Measurements from ENCODE around the gene CEACAM19. TPM values are rescaled to one million over a fixed set of nuclear protein-coding genes. Genes with fewer than 3 reads are reported as not detected.

CEACAM19 gene
- total and polyA plus RNA-seq, 9 donors = 2.2 to 10.0 (median 5.4) TPM

GRCh38 chr19:44675521-44675920 is 4.2 kb downstream of the CEACAM19 start:
- intact Hi-C loops (cut with DNase I) = no loop called here
- H3K27me3 ChIP-seq = no peaks in the 10 kb centered on the region
- H3K36me3 ChIP-seq = no peaks in the 10 kb centered on the region
- no peaks in the 10 kb centered on the region for H3K9me3 ChIP-seq
- no peak for DNase-seq
- TF ChIP-seq POLR2A (IDR thresholded peaks at IDR 0.05) = no peak
- H3K27ac ChIP-seq = no peak overlapping the region
- H3K4me1 ChIP-seq (ENCODE audit: insufficient read depth) = no peaks in the 10 kb centered on the region
- no peak overlapping the region for H3K4me3 ChIP-seq
- WGBS, 3 donors = 79 to 86% (median 82%) methylated on average over 6 of the region's 6 CpGs

GRCh38 chr19:44677019-44677811 is 5.9 kb downstream of the CEACAM19 start:
- Histone ChIP-seq H3K27ac (no peak overlapping the region), H3K27me3 (no peaks in the 10 kb centered on the region), H3K4me3 (no peak overlapping the region), H3K4me1 (ENCODE audit: insufficient read depth) (no peaks in the 10 kb centered on the region), H3K9me3 (no peaks in the 10 kb centered on the region), H3K36me3 (no peaks in the 10 kb centered on the region)
- 59 to 60% (median 60%) methylated on average over 8 of the region's 8 CpGs for WGBS, 3 donors
- intact Hi-C loops (cut with DNase I) = no loop called here
- no peak for DNase-seq
- TF ChIP-seq CTCF (IDR thresholded peaks at IDR 0.05) (no peak), EP300 (IDR thresholded peaks at IDR 0.05) (no peak), POLR2A (IDR thresholded peaks at IDR 0.05) (no peak)

GRCh38 chr19:44680536-44680935 is 9.3 kb downstream of the CEACAM19 start:
- TF ChIP-seq EP300 (IDR thresholded peaks at IDR 0.05) = no peak
- no peak for TF ChIP-seq POLR2A (IDR thresholded peaks at IDR 0.05)
- no peaks in the 10 kb centered on the region for H3K36me3 ChIP-seq
- no peak for DNase-seq
- intact Hi-C loops (cut with DNase I) = loop anchor here in 1 of 4 donors (10.0 kb wide), 1 partner anchor 94 kb away; the partner anchor contains the start of gene CBLC
- no peaks in the 10 kb centered on the region for H3K9me3 ChIP-seq
- H3K4me3 ChIP-seq = no peak overlapping the region
- H3K27ac ChIP-seq = no peak overlapping the region
- H3K27me3 ChIP-seq = no peaks in the 10 kb centered on the region
- H3K4me1 ChIP-seq (ENCODE audit: insufficient read depth) = peaks cover 3% of the 10 kb centered on the region

- 78 to 88% (median 84%) methylated on average over 15 of the region's 15 CpGs for WGBS, 3 donors
- no peaks in the 10 kb centered on the region for H3K36me3 ChIP-seq
These were observed 10.9 kb downstream of the CEACAM19 start for GRCh38 chr19:44681992-44682790.

More at GRCh38 chr19:44681992-44682790, 10.9 kb downstream of the CEACAM19 start:
- intact Hi-C loops (cut with DNase I) = loop anchor here in 1 of 4 donors (10.0 kb wide), 1 partner anchor 93 kb away; the partner anchor contains the start of gene CBLC
- no peaks in the 10 kb centered on the region for H3K27me3 ChIP-seq
- H3K27ac ChIP-seq = no peak overlapping the region
- H3K4me3 ChIP-seq = no peak overlapping the region
- DNase-seq = no peak
- H3K4me1 ChIP-seq (ENCODE audit: insufficient read depth) = peaks cover 3% of the 10 kb centered on the region
- TF ChIP-seq POLR2A (IDR thresholded peaks at IDR 0.05) (no peak), CTCF (IDR thresholded peaks at IDR 0.05) (no peak), EP300 (IDR thresholded peaks at IDR 0.05) (no peak)
- H3K9me3 ChIP-seq = no peaks in the 10 kb centered on the region

Data from ovary (tissue), 9 donors.